WTC11 (cell line): ENCODE results near the gene BRSK1. TPM values are rescaled to one million over a fixed set of nuclear protein-coding genes. Genes with fewer than 3 reads are reported as not detected.

Experiments
- AFF4 ChIP-seq: sonication (generic); formaldehyde crosslinking; IDR thresholded peaks from 2 replicates; pipeline ENCODE4 v1.8.1; 2023; ENCODE audit warnings: mild to moderate bottlenecking, missing genetic modification reagents, borderline replicate concordance
- ATF6 ChIP-seq: sonication (generic); formaldehyde crosslinking; IDR thresholded peaks from 2 replicates; pipeline ENCODE4 v1.8.1; 2023; ENCODE audit warnings: mild to moderate bottlenecking, missing genetic modification reagents
- CBFB ChIP-seq: sonication (generic); formaldehyde crosslinking; IDR thresholded peaks from 2 replicates; pipeline ENCODE4 v1.8.1; 2022; ENCODE audit warnings: mild to moderate bottlenecking, low read depth, missing genetic modification reagents
- CDX4 ChIP-seq: fragments of 250-450 bp; sonication (Bioruptor Pico); IDR thresholded peaks from 2 replicates; pipeline ENCODE4 v1.9.0; 2021; ENCODE audit warnings: moderate library complexity, mild to moderate bottlenecking, inconsistent platforms, borderline replicate concordance
- CREM ChIP-seq: sonication (generic); formaldehyde crosslinking; IDR thresholded peaks from 2 replicates; pipeline ENCODE4 v1.8.1; 2022; ENCODE audit warnings: mild to moderate bottlenecking, missing genetic modification reagents, moderate library complexity
- E2F1 ChIP-seq: sonication (generic); formaldehyde crosslinking; IDR thresholded peaks from 2 replicates; pipeline ENCODE4 v1.8.0; 2022; ENCODE audit warnings: mild to moderate bottlenecking, missing genetic modification reagents
- ESRRA ChIP-seq: sonication (generic); formaldehyde crosslinking; IDR thresholded peaks from 2 replicates; pipeline ENCODE4 v1.8.1; 2022; ENCODE audit warnings: mild to moderate bottlenecking, missing genetic modification reagents, borderline replicate concordance
- FOXJ3 ChIP-seq: sonication (generic); formaldehyde crosslinking; IDR thresholded peaks from 2 replicates; pipeline ENCODE4 v1.9.0; 2021; ENCODE audit warnings: missing genetic modification reagents, mild to moderate bottlenecking, borderline replicate concordance
- FOXP4 ChIP-seq: sonication (generic); formaldehyde crosslinking; IDR thresholded peaks from 2 replicates; pipeline ENCODE4 v1.8.0; 2022; ENCODE audit warnings: mild to moderate bottlenecking, missing genetic modification reagents
- IRF1 ChIP-seq: sonication (generic); formaldehyde crosslinking; IDR thresholded peaks from 2 replicates; pipeline ENCODE4 v1.8.0; 2023; ENCODE audit warnings: missing genetic modification reagents
- MAX ChIP-seq: sonication (generic); formaldehyde crosslinking; IDR thresholded peaks from 2 replicates; pipeline ENCODE4 v1.8.0; 2022; ENCODE audit warnings: mild to moderate bottlenecking, missing genetic modification reagents
- NFE2L1 ChIP-seq: sonication (generic); formaldehyde crosslinking; IDR thresholded peaks from 2 replicates; pipeline ENCODE4 v1.8.1; 2023; ENCODE audit warnings: missing genetic modification reagents
- NR2C2 ChIP-seq: sonication (generic); formaldehyde crosslinking; IDR thresholded peaks from 2 replicates; pipeline ENCODE4 v1.8.0; 2022; ENCODE audit warnings: mild to moderate bottlenecking, missing genetic modification reagents
- PRRX2 ChIP-seq: fragments of 250-450 bp; sonication (Bioruptor Pico); IDR thresholded peaks from 2 replicates; pipeline ENCODE4 v1.8.0; 2021; ENCODE audit warnings: mild to moderate bottlenecking
- RORB ChIP-seq: fragments of 250-450 bp; sonication (Bioruptor Pico); IDR thresholded peaks from 2 replicates; pipeline ENCODE4 v1.9.0; 2021; ENCODE audit warnings: mild to moderate bottlenecking
- ZNF396 ChIP-seq: fragments of 250-450 bp; sonication (Bioruptor Pico); IDR thresholded peaks from 2 replicates; pipeline ENCODE4 v1.8.0; 2021; ENCODE audit warnings: mild to moderate bottlenecking, moderate library complexity, borderline replicate concordance
- ZNF423 ChIP-seq: fragments of 250-450 bp; sonication (Bioruptor Pico); IDR thresholded peaks from 2 replicates; pipeline ENCODE4 v2.1.2; 2022; ENCODE audit warnings: mild to moderate bottlenecking, moderate library complexity
- ZNF512 ChIP-seq: sonication (generic); formaldehyde crosslinking; IDR thresholded peaks from 2 replicates; pipeline ENCODE4 v1.8.1; 2022; ENCODE audit warnings: missing genetic modification reagents, borderline replicate concordance
- total RNA-seq: library from RNA; stranded (reverse); gene quantifications from 3 replicates; pipeline ENCODE4 v1.2.3, GENCODE V29; 2021

The BRSK1 gene
- total RNA-seq, 1 experiment from 2014 or later, result 52.4 TPM

- peak; percentile 77 for TF ChIP-seq MAX (CRISPR knock-in tag)
- peak; percentile 31; the same call in 1 of the 2 replicates for TF ChIP-seq NR2C2 (CRISPR knock-in tag)
- no peak for TF ChIP-seq ZNF423
- no peak for TF ChIP-seq CREM
- TF ChIP-seq FOXP4 (CRISPR knock-in tag), result no peak; the same call in 1 of the 2 replicates
- TF ChIP-seq FOXJ3 (CRISPR knock-in tag), result no peak
- TF ChIP-seq IRF1, result no peak
- TF ChIP-seq AFF4, result no peak
- TF ChIP-seq RORB, result no peak
- no peak for TF ChIP-seq ZNF512 (CRISPR knock-in tag)
- TF ChIP-seq E2F1 (CRISPR knock-in tag), result no peak
- TF ChIP-seq PRRX2 (CRISPR knock-in tag), result no peak
- no peak for TF ChIP-seq ATF6
- TF ChIP-seq NFE2L1 (CRISPR knock-in tag), result no peak; the same call in 1 of the 2 replicates
- TF ChIP-seq ESRRA, result peak; percentile 44; the same call in 1 of the 2 replicates
- no peak for TF ChIP-seq CDX4 (CRISPR knock-in tag)
- TF ChIP-seq CBFB (CRISPR knock-in tag), result no peak
- TF ChIP-seq ZNF396, result no peak
These were observed 24.8 kb upstream of the BRSK1 start, which contains the start of gene PPP6R1 (continued) for GRCh38 chr19:55258828-55259539.
